SH-SY5Y (cell line): Measurements from ENCODE around the gene RTN3.

ENCODE experiments used
- GATA2 ChIP-seq: IDR thresholded peaks from 2 replicates; pipeline ENCODE4 v1.6.1; 2011; ENCODE audit warnings: mild to moderate bottlenecking, low read depth, low read length
- GATA3 ChIP-seq: IDR thresholded peaks from 2 replicates; pipeline ENCODE4 v1.6.1; 2011; ENCODE audit warnings: low read depth, mild to moderate bottlenecking, low read length, moderate library complexity

- TF ChIP-seq GATA2 (no peak), GATA3 (no peak)
Measured at GRCh38 chr11:63736864-63737263, 55.6 kb downstream of the RTN3 start.
